H1 (cell line): Measurements from ENCODE around the gene KRT80. TPM values are rescaled to one million over a fixed set of nuclear protein-coding genes. Genes with fewer than 3 reads are reported as not detected.

Experiments used
- CTCF ChIA-PET: fragments of 300-600 bp; sonication (Branson Sonifier 250); formaldehyde crosslinking; loops from one replicate; lab custom pipeline; 2021; ENCODE audit not compliant: partially characterized antibody; lab: Charles Lee
- POLR2A ChIA-PET: fragments of 300-600 bp; sonication (Branson Sonifier 250); formaldehyde crosslinking; loops from one replicate; lab custom pipeline; 2021; ENCODE audit warnings: inconsistent platforms; ENCODE audit not compliant: partially characterized antibody; lab: Charles Lee
- DNase-seq, 2 experiments: peaks; one replicate each; pipeline versions ENCODE4 v3.0.0 to v3.0.0-alpha.2; 2010 to 2022; ENCODE audit warnings: low spot score in 2 of 2, low read depth in 1 of 2, mixed read lengths in 1 of 2
- FAIRE-seq: peaks from 2 replicates; lab custom pipeline; 2011; peaks lifted over from hg19 to GRCh38; lab: Jason Lieb, UNC
- H2AFZ ChIP-seq: 2 replicates; pipeline ENCODE4 v1.8.1; 2012; ENCODE audit warnings: low read length, inconsistent platforms
- H2AK5ac ChIP-seq: 2 replicates; pipeline ENCODE4 v1.6.1; 2013; ENCODE audit warnings: low read depth, low read length
- H2BK120ac ChIP-seq: replicated peaks from 2 replicates; pipeline ENCODE3; 2013; ENCODE audit warnings: low read depth, low read length, inconsistent platforms
- H2BK12ac ChIP-seq: 2 replicates; pipeline ENCODE4 v1.6.1; 2013; ENCODE audit warnings: low read depth, low read length
- H2BK15ac ChIP-seq: 2 replicates; pipeline ENCODE4 v1.6.1; 2013; ENCODE audit warnings: low read length
- H2BK20ac ChIP-seq: 2 replicates; pipeline ENCODE4 v1.6.1; 2013; ENCODE audit warnings: low read length
- H2BK5ac ChIP-seq: 2 replicates; pipeline ENCODE4 v1.6.1; 2013; ENCODE audit warnings: low read depth, low read length
- H3K14ac ChIP-seq: 2 replicates; pipeline ENCODE4 v1.6.1; 2013; ENCODE audit warnings: inconsistent platforms; ENCODE audit not compliant: insufficient read length
- H3K18ac ChIP-seq: 2 replicates; pipeline ENCODE4 v1.6.1; 2013; ENCODE audit warnings: low read length; ENCODE audit errors: extremely low read depth
- H3K23ac ChIP-seq: 2 replicates; pipeline ENCODE4 v1.6.1; 2013; ENCODE audit warnings: inconsistent platforms; ENCODE audit not compliant: insufficient read length
- H3K23me2 ChIP-seq: 2 replicates; pipeline ENCODE4 v1.6.1; 2013; ENCODE audit warnings: low read depth, low read length
- H3K27ac ChIP-seq: 2 replicates; pipeline ENCODE4 v1.6.1; 2011; ENCODE audit warnings: low read depth, low read length, inconsistent platforms
- H3K27me3 ChIP-seq, 4 experiments: replicated peaks in 1 of 4; 1 replicate in 1 of 4; 2 replicates in 3 of 4; pipeline versions ENCODE4 v1.6.1 to v1.8.1; 2011 to 2013; ENCODE audit warnings: low read length in 3 of 4, mild to moderate bottlenecking in 3 of 4, inconsistent platforms in 2 of 4, mixed read lengths in 2 of 4, moderate library complexity in 1 of 4; ENCODE audit not compliant: control insufficient read depth in 3 of 4, insufficient read depth in 3 of 4; ENCODE audit errors: extremely low read depth in 1 of 4
- H3K36me3 ChIP-seq, 4 experiments: 2 replicates each; pipeline versions ENCODE4 v1.6.1 to v1.8.1; 2011 to 2013; ENCODE audit warnings: mild to moderate bottlenecking in 4 of 4, low read length in 3 of 4, moderate library complexity in 2 of 4, control low read depth in 1 of 4, inconsistent platforms in 1 of 4; ENCODE audit not compliant: insufficient read depth in 4 of 4, control insufficient read depth in 2 of 4
- H3K4ac ChIP-seq: replicated peaks from 2 replicates; pipeline ENCODE3; 2013; ENCODE audit warnings: low read length, low read depth, mixed read lengths, inconsistent platforms; ENCODE audit not compliant: insufficient read length
- H3K4me1 ChIP-seq, 4 experiments: replicated peaks in 1 of 4; 1 replicate in 1 of 4; 2 replicates in 3 of 4; pipeline versions ENCODE4 v1.6.1 to v1.8.1; 2011 to 2013; ENCODE audit warnings: low read length in 3 of 4, inconsistent platforms in 2 of 4, mixed read lengths in 1 of 4; ENCODE audit not compliant: insufficient read depth in 4 of 4, control insufficient read depth in 3 of 4
- H3K4me2 ChIP-seq, 2 experiments: 2 replicates each; pipeline versions ENCODE4 v1.6.1 to v1.8.1; 2011 to 2013; ENCODE audit warnings: low read depth in 2 of 2, low read length in 2 of 2, control low read depth in 1 of 2, inconsistent platforms in 1 of 2, mild to moderate bottlenecking in 1 of 2; ENCODE audit not compliant: insufficient read depth in 1 of 2
- H3K4me3 ChIP-seq, 4 experiments: fragments of 200-600, 300-600 bp in 1 of 4; sonication (generic), shearing (Covaris generic), sonication (Bioruptor Twin) in 1 of 4; 2 replicates each; pipeline versions ENCODE4 v1.5.1 to v1.8.1; 2011 to 2016; ENCODE audit warnings: low read length in 4 of 4, low read depth in 3 of 4, control low read depth in 2 of 4, inconsistent platforms in 2 of 4, mild to moderate bottlenecking in 2 of 4, mixed read lengths in 1 of 4, moderate library complexity in 1 of 4; ENCODE audit not compliant: insufficient read depth in 2 of 4; ENCODE audit errors: extremely low read depth in 1 of 4
- H3K56ac ChIP-seq: replicated peaks from 2 replicates; pipeline ENCODE3; 2013; ENCODE audit warnings: low read depth, mild to moderate bottlenecking, mixed read lengths, low read length, inconsistent platforms; ENCODE audit not compliant: insufficient read length
- H3K79me1 ChIP-seq: 2 replicates; pipeline ENCODE4 v1.6.1; 2013; ENCODE audit warnings: low read depth, low read length, control low read depth
- H3K79me2 ChIP-seq, 2 experiments: 2 replicates each; pipeline versions ENCODE4 v1.6.1 to v1.8.1; 2012 to 2013; ENCODE audit warnings: low read length in 2 of 2, mild to moderate bottlenecking in 2 of 2, inconsistent platforms in 1 of 2; ENCODE audit not compliant: insufficient read depth in 2 of 2, control insufficient read depth in 1 of 2
- H3K9ac ChIP-seq, 4 experiments: replicated peaks in 1 of 4; 1 replicate in 1 of 4; 2 replicates in 3 of 4; pipeline versions ENCODE4 v1.6.1 to v1.8.1; 2011 to 2013; ENCODE audit warnings: low read depth in 3 of 4, low read length in 3 of 4, control low read depth in 2 of 4, mild to moderate bottlenecking in 2 of 4, moderate library complexity in 2 of 4, inconsistent platforms in 1 of 4; ENCODE audit errors: extremely low read depth in 1 of 4
- H3K9me3 ChIP-seq, 2 experiments: 2 replicates each; pipeline versions ENCODE4 v1.6.1 to v1.8.1; 2012 to 2013; ENCODE audit warnings: mild to moderate bottlenecking in 2 of 2, moderate library complexity in 2 of 2, control low read depth in 1 of 2, inconsistent platforms in 1 of 2, low read depth in 1 of 2, low read length in 1 of 2, mixed read lengths in 1 of 2; ENCODE audit not compliant: insufficient read depth in 2 of 2
- H4K20me1 ChIP-seq, 2 experiments: replicated peaks in 1 of 2; 2 replicates each; pipeline versions ENCODE3 to v1.8.1; 2011 to 2013; ENCODE audit warnings: inconsistent platforms in 2 of 2, low read length in 2 of 2, mild to moderate bottlenecking in 1 of 2; ENCODE audit not compliant: insufficient read depth in 2 of 2, control insufficient read depth in 1 of 2
- H4K5ac ChIP-seq: 2 replicates; pipeline ENCODE4 v1.6.1; 2013; ENCODE audit warnings: low read length, low read depth, mixed read lengths, inconsistent platforms; ENCODE audit not compliant: insufficient read length
- H4K8ac ChIP-seq: 2 replicates; pipeline ENCODE4 v1.8.0; 2013; ENCODE audit warnings: mild to moderate bottlenecking, moderate library complexity, low read length, inconsistent platforms; ENCODE audit not compliant: insufficient read depth; ENCODE audit errors: extremely low read depth
- H4K91ac ChIP-seq: replicated peaks from 2 replicates; pipeline ENCODE3; 2013; ENCODE audit warnings: low read length, mixed read lengths, inconsistent platforms; ENCODE audit not compliant: insufficient read length
- ASH2L ChIP-seq: fragments of 200-600, 300-600 bp; sonication (generic); IDR thresholded peaks from one replicate; pipeline ENCODE4 v1.7.1; 2017; ENCODE audit warnings: low read length
- ATF3 ChIP-seq: IDR thresholded peaks from 2 replicates; pipeline ENCODE4 v1.6.1; 2011; ENCODE audit warnings: low read depth, mild to moderate bottlenecking, low read length; ENCODE audit not compliant: insufficient read depth
- FOSL1 ChIP-seq: IDR thresholded peaks from 2 replicates; pipeline ENCODE4 v1.6.1; 2011; ENCODE audit warnings: mild to moderate bottlenecking, low read depth, low read length, moderate library complexity; ENCODE audit not compliant: insufficient read depth
- MAFK ChIP-seq: IDR thresholded peaks from 2 replicates; pipeline ENCODE4 v1.6.1; 2012; ENCODE audit warnings: low read depth, mild to moderate bottlenecking, improper control_type of control experiment, low read length
- POLR2AphosphoS5 ChIP-seq: IDR thresholded peaks from 2 replicates; pipeline ENCODE4 v1.6.1; 2011; ENCODE audit warnings: low read depth, low read length
- RAD21 ChIP-seq, 2 experiments: IDR thresholded peaks in 1 of 2; conservative IDR thresholded peaks in 1 of 2; 2 replicates each; pipeline ENCODE4 v1.6.1; 2011; ENCODE audit warnings: low read depth in 2 of 2, low read length in 2 of 2, improper control_type of control experiment in 1 of 2, inconsistent platforms in 1 of 2, mild to moderate bottlenecking in 1 of 2, moderate library complexity in 1 of 2
- SP4 ChIP-seq: IDR thresholded peaks from 2 replicates; pipeline ENCODE4 v1.6.1; 2012; ENCODE audit warnings: low read length, inconsistent platforms
- YY1 ChIP-seq: IDR thresholded peaks from 2 replicates; pipeline ENCODE4 v1.6.1; 2011; ENCODE audit warnings: low read depth, mild to moderate bottlenecking, low read length
- WGBS, 2 experiments: shearing (Covaris generic) in 1 of 2; methylation state at CpG; one replicate each; pipeline versions ENCODE4 v1.1.6 to v1.1.7; 2013 to 2015; ENCODE audit warnings: low lambda C conversion rate in 2 of 2, mixed read lengths in 2 of 2, inconsistent platforms in 1 of 2, low coverage in 1 of 2, missing lambda C conversion rate in 1 of 2; ENCODE audit not compliant: insufficient replicate concordance in 2 of 2, insufficient coverage in 1 of 2, insufficient read length in 1 of 2; ENCODE audit errors: extremely low coverage in 1 of 2, missing lambda C conversion rate in 1 of 2; 5-methylcytosine and 5-hydroxymethylcytosine counted together
- polyA plus RNA-seq, 7 experiments: library from polyadenylated mRNA; depleted of rRNA in 3 of 7; stranded (reverse) in 5 of 7; unstranded in 2 of 7; fragments of >200 nt in 5 of 7; fragments of 200-250 nt in 2 of 7; gene quantifications; 1 replicate in 5 of 7; 2 replicates in 1 of 7; 4 replicates in 1 of 7; pipeline versions ENCODE4 v1.2.1 to v1.2.3, GENCODE V29; 2011 to 2013; ENCODE audit warnings: missing spikeins in 2 of 7, mixed read lengths in 2 of 7
- total RNA-seq: library from RNA; stranded (reverse); fragmentation: NEBNext Ultra II Directional; extraction: Animal tissue kit (Norgen Biotek cat#: 25700); gene quantifications from 2 replicates; pipeline ENCODE4 v1.2.1, GENCODE V29; 2021

Gene KRT80
- total and polyA plus RNA-seq, 2 of the 8 experiments (the other 6 are each of a cell fraction or from before 2014, with no cell fraction given): 0.05 TPM; not detected in 1

- no peak overlapping the region for H3K4me2 ChIP-seq
- no peak for TF ChIP-seq RAD21 (IDR thresholded peaks at IDR 0.05 in 1 of 2, conservative IDR thresholded peaks at IDR 0.05 in 1 of 2; ENCODE audit: low read depth in 2 of 2, low read length in 2 of 2)
- TF ChIP-seq ASH2L: no peak
- no peak for TF ChIP-seq MAFK
- TF ChIP-seq ATF3: no peak
- no peak for TF ChIP-seq SP4
- TF ChIP-seq FOSL1: no peak
- no peak for TF ChIP-seq YY1
- no peak for TF ChIP-seq POLR2AphosphoS5
Observed at GRCh38 chr12:52222692-52223091, 30.9 kb upstream of the KRT80 start.

More at GRCh38 chr12:52222692-52223091, 30.9 kb upstream of the KRT80 start:
- no peaks in the 10 kb centered on the region; a peak in 2 of 7 replicates for H3K27me3 ChIP-seq
- H3K4ac ChIP-seq: no peak overlapping the region
- H2BK20ac ChIP-seq: no peak overlapping the region
- H3K27ac ChIP-seq: no peak overlapping the region
- no peak overlapping the region for H3K9ac ChIP-seq
- H3K36me3 ChIP-seq: no peaks in the 10 kb centered on the region; a peak in 1 of 8 replicates
- H2BK5ac ChIP-seq: no peak overlapping the region
- no peak overlapping the region for H4K5ac ChIP-seq
- ChIA-PET POLR2A (no interaction called here), CTCF (interaction anchor here (0.9 to 6.9 kb wide), 41 partner anchors 8 to 211 kb away, joined by 3 to 82 read pairs (median 7); partner anchors contain the start of genes KRT7, KRT75, KRT80 and KRT83)
- H2BK15ac ChIP-seq: no peak overlapping the region
- H4K8ac ChIP-seq: no peak overlapping the region
- no peak overlapping the region for H3K4me3 ChIP-seq
- H3K23me2 ChIP-seq: no peaks in the 10 kb centered on the region
- no peaks in the 10 kb centered on the region for H4K20me1 ChIP-seq
- no peaks in the 10 kb centered on the region for H3K79me1 ChIP-seq
- FAIRE-seq: no peak
- 78% methylated on average over 4 of the region's 4 CpGs; no CpG with 5 or more reads in 1 of the 2 experiments for WGBS, 2 experiments
- no peak for DNase-seq
- no peaks in the 10 kb centered on the region for H3K4me1 ChIP-seq
- H4K91ac ChIP-seq: no peak overlapping the region
- H3K14ac ChIP-seq: no peak overlapping the region
- H3K23ac ChIP-seq: no peak overlapping the region
- no peak overlapping the region for H2BK120ac ChIP-seq
- no peak overlapping the region for H3K56ac ChIP-seq
- H2AK5ac ChIP-seq: no peak overlapping the region
- no peak overlapping the region for H2BK12ac ChIP-seq
- no peaks in the 10 kb centered on the region for H3K79me2 ChIP-seq
- no peak overlapping the region for H2AFZ ChIP-seq
- H3K18ac ChIP-seq: no peak overlapping the region
- H3K9me3 ChIP-seq: no peaks in the 10 kb centered on the region
